Activated CD4-positive, alpha-beta T cell treated with anti-CD3 and anti-CD28 coated beads for 36 hours (primary cell): Measurements from ENCODE around the gene SDK1. TPM values are rescaled to one million over a fixed set of nuclear protein-coding genes. Genes with fewer than 3 reads are reported as not detected.

Source experiments
- ATAC-seq: fragments of 200-7000 bp; cut with Tn5 transposase; one replicate; pipeline ENCODE4 v1.10.0; 2021; ENCODE audit warnings: mild to moderate bottlenecking, moderate library complexity
- CTCF ChIA-PET: fragments of 350-600 bp; sonication (Branson Sonifier 250); formaldehyde crosslinking; loops from one replicate; lab custom pipeline; 2021; ENCODE audit warnings: antibody characterized with exemption; lab: Charles Lee
- POLR2A ChIA-PET: fragments of 350-600 bp; sonication (Branson Sonifier 250); formaldehyde crosslinking; loops from one replicate; lab custom pipeline; 2021; ENCODE audit warnings: antibody characterized with exemption, inconsistent platforms; lab: Charles Lee
- DNase-seq: peaks from one replicate; pipeline ENCODE4 v3.0.0-alpha.2; 2020
- H3K27ac Mint-ChIP-seq: one replicate; pipeline ENCODE4 v1.8.0; 2021; ENCODE audit warnings: mixed read lengths
- H3K27me3 Mint-ChIP-seq: one replicate; pipeline ENCODE4 v1.8.0; 2021; ENCODE audit warnings: mixed read lengths
- H3K36me3 Mint-ChIP-seq: one replicate; pipeline ENCODE4 v1.8.0; 2021; ENCODE audit warnings: low read depth, mixed read lengths
- H3K4me1 Mint-ChIP-seq: one replicate; pipeline ENCODE4 v1.8.0; 2021; ENCODE audit warnings: mixed read lengths
- H3K4me3 Mint-ChIP-seq: one replicate; pipeline ENCODE4 v1.8.0; 2021; ENCODE audit warnings: mild to moderate bottlenecking, moderate library complexity, mixed read lengths
- H3K9me3 Mint-ChIP-seq: one replicate; pipeline ENCODE4 v1.8.0; 2021; ENCODE audit warnings: low read depth, mixed read lengths
- intact Hi-C, 2 experiments: fragments of 100-400 bp; cut with DNase I in 1 of 2; cut with micrococcal nuclease in 1 of 2; formaldehyde crosslinking; loops; one replicate each; pipeline versions ENCODE4 v1.14.2 to v1.15.1; 2022 to 2024; cut with DNase I, micrococcal nuclease
- total RNA-seq, 2 experiments: library from RNA; stranded (reverse); gene quantifications; one replicate each; pipeline ENCODE4 v1.2.3, GENCODE V29; 2021

SDK1 gene
- total RNA-seq, 2 experiments from 2014 or later: 1.1 to 1.9 TPM

DNA sequence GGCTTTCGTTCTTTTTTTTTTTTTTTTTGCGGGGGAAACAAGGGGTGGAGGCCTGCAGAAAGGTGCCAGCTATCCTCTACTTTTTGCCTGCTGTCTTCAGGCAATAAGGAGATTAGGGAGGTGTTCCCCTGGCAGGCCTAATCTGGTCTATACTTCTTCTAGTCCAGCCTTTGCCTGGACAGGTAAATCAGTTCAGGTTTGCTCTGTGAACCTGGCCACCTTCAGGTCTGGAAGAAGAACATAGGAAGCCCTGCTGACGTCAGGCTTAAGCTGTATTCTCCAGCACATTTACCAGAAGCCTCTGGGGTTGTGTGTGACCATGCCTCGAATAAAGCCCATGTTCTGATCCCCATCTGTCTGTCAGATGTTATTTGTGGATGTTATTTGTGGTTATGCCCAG lies 115.4 kb downstream of the SDK1 start:
- H3K4me1 Mint-ChIP-seq: peaks cover 4% of the 10 kb centered on the region
- H3K4me3 Mint-ChIP-seq: no peak overlapping the region
- no peak overlapping the region for H3K27ac Mint-ChIP-seq
- H3K27me3 Mint-ChIP-seq: peaks cover 9% of the 10 kb centered on the region
- CTCF ChIA-PET: interaction anchor here (0.6 to 0.7 kb wide), 2 partner anchors 17 to 18 kb away, joined by 3 to 4 read pairs; no protein-coding TSS in a partner anchor
- peaks cover under 1% of the 10 kb centered on the region for H3K9me3 Mint-ChIP-seq
- ATAC-seq (no peak), DNase-seq (no peak)
- intact Hi-C loops: loop anchor here in 1 of 2 experiments (10.0 kb wide), 1 partner anchor 62 kb away; no protein-coding TSS in a partner anchor
- no peaks in the 10 kb centered on the region for H3K36me3 Mint-ChIP-seq
- POLR2A ChIA-PET: no interaction called here

DNA sequence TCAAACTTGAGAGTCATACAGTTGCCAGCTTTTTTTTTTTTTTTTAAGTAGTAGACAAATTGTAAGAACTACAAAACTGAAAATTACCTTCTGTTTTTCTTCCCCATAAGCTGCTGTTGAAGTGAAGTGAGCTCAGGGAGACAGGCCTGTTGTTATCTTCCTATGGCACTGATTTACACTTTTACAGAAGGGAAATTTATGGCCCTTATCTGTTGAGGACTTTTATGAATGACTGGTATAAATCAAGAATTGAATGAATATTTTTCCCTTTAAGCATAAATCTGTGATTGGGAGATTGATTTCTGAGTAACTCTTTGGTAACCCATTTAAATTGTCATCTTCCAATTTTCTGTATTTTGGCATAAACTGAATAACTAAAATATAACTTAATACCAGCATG lies 124.0 kb downstream of the SDK1 start:
- ChIA-PET POLR2A (no interaction called here), CTCF (interaction anchor here (1.5 kb wide), 1 partner anchor 9 kb away, joined by 3 read pairs; no protein-coding TSS in a partner anchor)
- peaks cover 9% of the 10 kb centered on the region for H3K9me3 Mint-ChIP-seq
- H3K4me3 Mint-ChIP-seq: no peak overlapping the region
- peaks cover 2% of the 10 kb centered on the region for H3K27me3 Mint-ChIP-seq
- H3K27ac Mint-ChIP-seq: no peak overlapping the region
- peaks cover 4% of the 10 kb centered on the region for H3K36me3 Mint-ChIP-seq
- ATAC-seq (no peak), DNase-seq (no peak)
- H3K4me1 Mint-ChIP-seq: peaks cover 9% of the 10 kb centered on the region
- intact Hi-C loops: no loop called here

- H3K4me3 Mint-ChIP-seq: no peak overlapping the region
- H3K27ac Mint-ChIP-seq: no peak overlapping the region
- H3K27me3 Mint-ChIP-seq: peaks cover 2% of the 10 kb centered on the region
- DNase-seq (no peak), ATAC-seq (no peak)
- peaks cover 4% of the 10 kb centered on the region for H3K36me3 Mint-ChIP-seq
- ChIA-PET CTCF (interaction anchor here (1.5 kb wide), 1 partner anchor 9 kb away, joined by 3 read pairs; no protein-coding TSS in a partner anchor), POLR2A (no interaction called here)
- intact Hi-C loops: no loop called here
- peaks cover 9% of the 10 kb centered on the region for H3K4me1 Mint-ChIP-seq
- peaks cover 9% of the 10 kb centered on the region for H3K9me3 Mint-ChIP-seq
Observed at GRCh38 chr7:3426064-3426463, 125.0 kb downstream of the SDK1 start.

DNA sequence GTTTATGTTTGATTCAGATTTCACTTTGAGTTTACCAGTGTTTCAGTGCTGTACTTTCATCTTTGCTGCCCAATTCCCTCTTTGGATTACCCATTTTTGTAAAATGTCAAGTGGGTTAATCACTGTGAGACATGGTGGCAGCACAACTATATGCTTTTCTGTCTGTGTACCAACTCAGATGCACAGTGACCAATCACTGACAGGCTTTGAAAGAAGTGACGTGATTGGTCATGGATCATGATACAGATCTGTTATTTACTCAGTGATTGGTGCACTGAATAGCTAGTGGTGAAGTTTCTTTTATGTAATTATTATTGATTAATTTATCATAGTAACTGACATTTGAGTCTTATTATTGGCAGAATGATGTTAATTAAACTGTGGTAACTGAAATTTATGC lies 126.9 kb downstream of the SDK1 start:
- ATAC-seq: peak; percentile 86
- peak; percentile 16 for DNase-seq
- H3K4me3 Mint-ChIP-seq: no peak overlapping the region
- POLR2A ChIA-PET: interaction anchor here (0.5 kb wide), 1 partner anchor 1721 kb away, joined by 7 read pairs; no protein-coding TSS in a partner anchor
- H3K9me3 Mint-ChIP-seq: no peaks in the 10 kb centered on the region
- no peak overlapping the region for H3K27ac Mint-ChIP-seq
- CTCF ChIA-PET: no interaction called here
- H3K4me1 Mint-ChIP-seq: peaks cover 11% of the 10 kb centered on the region
- peaks cover 2% of the 10 kb centered on the region for H3K27me3 Mint-ChIP-seq
- intact Hi-C loops: no loop called here
- no peaks in the 10 kb centered on the region for H3K36me3 Mint-ChIP-seq

- H3K27me3 Mint-ChIP-seq: peaks cover 2% of the 10 kb centered on the region
- H3K36me3 Mint-ChIP-seq: no peaks in the 10 kb centered on the region
- no peak overlapping the region for H3K4me3 Mint-ChIP-seq
- no peak overlapping the region for H3K27ac Mint-ChIP-seq
- no peak for ATAC-seq
- intact Hi-C loops: no loop called here
- H3K9me3 Mint-ChIP-seq: no peaks in the 10 kb centered on the region
- DNase-seq: no peak
- CTCF ChIA-PET: interaction anchor here (0.8 kb wide), 1 partner anchor 36 kb away, joined by 3 read pairs; no protein-coding TSS in a partner anchor
- peaks cover 8% of the 10 kb centered on the region for H3K4me1 Mint-ChIP-seq
- POLR2A ChIA-PET: no interaction called here
Observed at GRCh38 chr7:3429981-3430380, 128.9 kb downstream of the SDK1 start.

DNA sequence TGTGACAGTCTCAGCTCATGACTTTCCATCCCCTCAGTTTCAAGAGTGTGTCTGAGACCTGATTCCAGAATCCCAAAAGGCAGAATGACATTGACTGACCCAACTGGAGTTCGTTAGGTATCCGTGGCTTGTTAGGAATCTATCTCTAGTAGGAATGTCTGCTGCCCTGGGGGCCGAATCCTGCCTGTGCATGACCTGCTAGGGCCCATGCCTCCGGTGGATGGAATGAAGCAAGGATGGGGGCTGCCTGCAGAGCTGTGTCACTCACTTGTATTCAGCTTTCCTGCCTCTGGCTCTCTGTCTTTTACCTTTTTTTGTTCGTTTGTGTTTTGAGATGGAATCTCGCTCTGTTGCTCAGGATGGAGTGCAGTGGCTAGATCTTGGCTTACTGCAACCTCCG lies 129.5 kb downstream of the SDK1 start:
- Mint-ChIP-seq H3K27me3 (peaks cover 2% of the 10 kb centered on the region), H3K36me3 (no peaks in the 10 kb centered on the region), H3K4me1 (peaks cover 8% of the 10 kb centered on the region), H3K9me3 (no peaks in the 10 kb centered on the region), H3K27ac (no peak overlapping the region), H3K4me3 (no peak overlapping the region)
- CTCF ChIA-PET: interaction anchor here (0.8 kb wide), 1 partner anchor 36 kb away, joined by 3 read pairs; no protein-coding TSS in a partner anchor
- POLR2A ChIA-PET: no interaction called here
- intact Hi-C loops: no loop called here
- DNase-seq (no peak), ATAC-seq (no peak)

DNA sequence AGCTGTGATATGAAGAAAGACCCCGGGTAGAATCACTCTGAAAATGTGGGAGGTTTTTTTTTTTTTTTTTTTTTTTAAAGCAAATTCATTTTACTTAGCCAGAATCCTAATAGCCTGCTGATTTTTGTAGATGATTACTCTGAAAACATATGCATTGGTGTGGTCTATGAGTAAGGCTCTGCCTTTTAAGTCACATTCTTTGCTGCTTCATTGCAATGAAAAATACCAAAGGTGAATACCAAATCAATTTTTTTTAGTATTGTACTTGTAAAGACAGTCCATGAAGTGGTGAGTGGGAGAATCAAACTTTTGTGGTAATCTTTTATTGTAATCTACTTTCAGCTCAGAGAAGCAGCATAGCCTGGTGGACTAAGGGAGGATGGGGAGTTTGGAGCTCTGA lies 130.3 kb downstream of the SDK1 start:
- DNase-seq (no peak), ATAC-seq (peak; percentile 26)
- Mint-ChIP-seq H3K9me3 (no peaks in the 10 kb centered on the region), H3K4me1 (peaks cover 8% of the 10 kb centered on the region), H3K27ac (no peak overlapping the region), H3K36me3 (no peaks in the 10 kb centered on the region), H3K27me3 (peaks cover 2% of the 10 kb centered on the region), H3K4me3 (no peak overlapping the region)
- ChIA-PET POLR2A (no interaction called here), CTCF (interaction anchor here (0.8 kb wide), 1 partner anchor 133 kb away, joined by 4 read pairs; no protein-coding TSS in a partner anchor)
- intact Hi-C loops: no loop called here

- ChIA-PET POLR2A (no interaction called here), CTCF (no interaction called here)
- Mint-ChIP-seq H3K4me1 (peaks cover 3% of the 10 kb centered on the region), H3K27ac (no peak overlapping the region), H3K9me3 (no peaks in the 10 kb centered on the region), H3K36me3 (no peaks in the 10 kb centered on the region), H3K4me3 (no peak overlapping the region), H3K27me3 (no peaks in the 10 kb centered on the region)
- ATAC-seq: no peak
- intact Hi-C loops: no loop called here
- DNase-seq: no peak
Observed at GRCh38 chr7:3432911-3433310, 131.9 kb downstream of the SDK1 start.

DNA sequence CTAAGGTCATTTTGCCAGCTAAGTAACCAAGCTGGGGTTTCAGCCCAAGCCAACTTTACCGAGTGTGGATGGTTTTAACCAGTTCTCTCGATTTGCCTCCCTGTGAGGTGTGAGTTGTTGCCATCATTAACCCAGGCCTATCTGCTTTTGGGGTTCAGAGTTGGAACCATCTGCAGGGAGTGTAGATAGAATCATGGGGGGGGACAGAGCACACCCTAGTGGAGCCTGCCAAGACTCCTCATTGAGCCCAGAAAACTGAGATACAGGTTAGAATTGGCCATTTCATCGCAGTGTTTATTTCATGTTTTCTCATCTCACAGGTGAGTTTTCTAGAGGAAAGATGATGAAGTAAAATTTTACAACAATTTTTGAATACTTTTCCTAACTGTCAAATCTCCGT lies 133.6 kb downstream of the SDK1 start:
- CTCF ChIA-PET: interaction anchor here (0.7 to 1.0 kb wide), 3 partner anchors 9 to 238 kb away, joined by 3 read pairs; no protein-coding TSS in a partner anchor
- Mint-ChIP-seq H3K4me1 (peaks cover 3% of the 10 kb centered on the region), H3K4me3 (no peak overlapping the region), H3K27ac (no peak overlapping the region), H3K27me3 (no peaks in the 10 kb centered on the region), H3K9me3 (no peaks in the 10 kb centered on the region), H3K36me3 (no peaks in the 10 kb centered on the region)
- no peak for ATAC-seq
- POLR2A ChIA-PET: no interaction called here
- intact Hi-C loops: no loop called here
- DNase-seq: no peak

GRCh38 chr7:3436112-3436511 lies 135.1 kb downstream of the SDK1 start:
- CTCF ChIA-PET: interaction anchor here (1.2 kb wide), 1 partner anchor 13 kb away, joined by 3 read pairs; no protein-coding TSS in a partner anchor
- no peaks in the 10 kb centered on the region for H3K36me3 Mint-ChIP-seq
- no peak overlapping the region for H3K27ac Mint-ChIP-seq
- ATAC-seq (no peak), DNase-seq (no peak)
- H3K4me1 Mint-ChIP-seq: peaks cover 3% of the 10 kb centered on the region
- POLR2A ChIA-PET: no interaction called here
- no peaks in the 10 kb centered on the region for H3K27me3 Mint-ChIP-seq
- intact Hi-C loops: no loop called here
- no peak overlapping the region for H3K4me3 Mint-ChIP-seq
- no peaks in the 10 kb centered on the region for H3K9me3 Mint-ChIP-seq

- ChIA-PET POLR2A (no interaction called here), CTCF (no interaction called here)
- Mint-ChIP-seq H3K9me3 (no peaks in the 10 kb centered on the region), H3K4me3 (no peak overlapping the region), H3K4me1 (no peaks in the 10 kb centered on the region), H3K27me3 (no peaks in the 10 kb centered on the region), H3K27ac (no peak overlapping the region), H3K36me3 (no peaks in the 10 kb centered on the region)
- ATAC-seq (no peak), DNase-seq (no peak)
- intact Hi-C loops: no loop called here
Observed at GRCh38 chr7:3436746-3437145, 135.7 kb downstream of the SDK1 start.

DNA sequence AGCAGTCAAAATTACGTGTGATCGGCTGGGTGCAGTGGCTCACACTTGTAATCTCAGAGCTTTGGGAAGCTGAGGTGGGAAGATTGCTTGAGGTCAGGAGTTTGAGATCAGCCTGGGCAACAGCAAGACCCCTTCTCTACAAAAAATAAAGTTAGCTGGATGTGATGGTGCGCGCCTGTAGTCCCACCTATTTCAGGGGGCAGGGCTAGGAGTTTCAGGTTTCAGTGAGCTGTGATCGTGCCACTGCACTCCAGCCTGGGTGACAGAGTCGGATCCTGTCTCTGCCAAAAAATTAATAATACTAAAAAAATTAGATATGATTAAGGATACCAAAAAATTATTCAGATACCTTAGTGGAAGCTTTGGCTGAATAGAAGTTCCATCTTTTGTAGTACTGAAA lies 136.4 kb downstream of the SDK1 start:
- Mint-ChIP-seq H3K36me3 (no peaks in the 10 kb centered on the region), H3K9me3 (no peaks in the 10 kb centered on the region), H3K4me1 (no peaks in the 10 kb centered on the region), H3K27me3 (no peaks in the 10 kb centered on the region), H3K27ac (no peak overlapping the region), H3K4me3 (no peak overlapping the region)
- intact Hi-C loops: no loop called here
- ChIA-PET POLR2A (no interaction called here), CTCF (no interaction called here)
- ATAC-seq (no peak), DNase-seq (no peak)
